Smooth muscle cell (in vitro differentiated cells): ENCODE data around the gene LSM2. TPM values are rescaled to one million over a fixed set of nuclear protein-coding genes. Genes with fewer than 3 reads are reported as not detected.
A peak's percentile ranks its signal among the peaks of the same experiment; 100 is the strongest.
"Not testable (repeated sequence)": the region's sequence is repeated elsewhere in the genome, so short reads cannot be mapped to it uniquely, and the experiment has no call there.

Experiments used
- DNase-seq: peaks from one replicate; lab custom pipeline; 2025; ENCODE audit not compliant: unreplicated experiment; lab: John Stamatoyannopoulos, UW
- H2AFZ ChIP-seq: fragments of 200-600 bp; sonication (generic); 2 replicates; pipeline ENCODE4 v1.6.0; 2016; ENCODE audit warnings: antibody characterized with exemption, low read depth, mild to moderate bottlenecking
- H3F3A ChIP-seq: fragments of 200-600 bp; sonication (generic); 2 replicates; pipeline ENCODE4 v1.6.0; 2017; ENCODE audit warnings: antibody characterized with exemption, low read depth
- H3K27ac ChIP-seq: fragments of 200-600 bp; sonication (generic); 2 replicates; pipeline ENCODE4 v1.5.1; 2016; ENCODE audit warnings: low read depth, mild to moderate bottlenecking
- H3K27me3 ChIP-seq: fragments of 200-600 bp; sonication (generic); 2 replicates; pipeline ENCODE4 v1.6.1; 2016; ENCODE audit warnings: low read depth, mild to moderate bottlenecking
- H3K36me3 ChIP-seq: fragments of 200-600 bp; sonication (generic); 2 replicates; pipeline ENCODE4 v1.5.1; 2016; ENCODE audit warnings: low read depth
- H3K4me1 ChIP-seq: fragments of 200-600 bp; sonication (generic); 2 replicates; pipeline ENCODE4 v1.5.1; 2016; ENCODE audit warnings: low read depth
- H3K4me2 ChIP-seq: fragments of 200-600 bp; sonication (generic); 2 replicates; pipeline ENCODE4 v1.6.0; 2016; ENCODE audit warnings: mild to moderate bottlenecking
- H3K4me3 ChIP-seq: fragments of 200-600 bp; sonication (generic); 2 replicates; pipeline ENCODE4 v1.5.1; 2016; ENCODE audit warnings: mild to moderate bottlenecking
- H3K79me2 ChIP-seq: fragments of 200-600 bp; sonication (generic); 2 replicates; pipeline ENCODE4 v1.6.0; 2016; ENCODE audit warnings: low read depth, mild to moderate bottlenecking
- H3K9ac ChIP-seq: fragments of 200-600 bp; sonication (generic); 2 replicates; pipeline ENCODE4 v1.6.0; 2016; ENCODE audit warnings: low read depth
- H3K9me3 ChIP-seq: fragments of 200-600 bp; sonication (generic); replicated peaks from 2 replicates; pipeline ENCODE4 v1.5.1; 2016; ENCODE audit warnings: low read depth
- H4K20me1 ChIP-seq: fragments of 200-600 bp; sonication (generic); 2 replicates; pipeline ENCODE4 v1.6.0; 2016; ENCODE audit warnings: low read depth
- CTCF ChIP-seq: fragments of 200-600 bp; sonication (generic); IDR thresholded peaks from 2 replicates; pipeline ENCODE4 v1.5.1; 2017; ENCODE audit warnings: borderline replicate concordance, mild to moderate bottlenecking, antibody characterized with exemption; ENCODE audit not compliant: insufficient read depth, poor library complexity, severe bottlenecking
- WGBS: methylation state at CpG from one replicate; pipeline ENCODE4 v1.1.7; 2016; ENCODE audit warnings: low lambda C conversion rate; 5-methylcytosine and 5-hydroxymethylcytosine counted together
- polyA plus RNA-seq: library from polyadenylated mRNA; unstranded; fragments of >200 nt; fragmentation: Nextera tagmentation; extraction: Ambion mirVana; gene quantifications from 2 replicates; pipeline ENCODE4 v1.2.1, GENCODE V29; 2016
- total RNA-seq: library from RNA; depleted of rRNA; stranded (reverse); fragments of >200 nt; gene quantifications from 2 replicates; pipeline ENCODE4 v1.2.3, GENCODE V29; 2014

LSM2 gene
- total and polyA plus RNA-seq, 2 experiments from 2014 or later: 81.6 to 91.2 TPM

DNA sequence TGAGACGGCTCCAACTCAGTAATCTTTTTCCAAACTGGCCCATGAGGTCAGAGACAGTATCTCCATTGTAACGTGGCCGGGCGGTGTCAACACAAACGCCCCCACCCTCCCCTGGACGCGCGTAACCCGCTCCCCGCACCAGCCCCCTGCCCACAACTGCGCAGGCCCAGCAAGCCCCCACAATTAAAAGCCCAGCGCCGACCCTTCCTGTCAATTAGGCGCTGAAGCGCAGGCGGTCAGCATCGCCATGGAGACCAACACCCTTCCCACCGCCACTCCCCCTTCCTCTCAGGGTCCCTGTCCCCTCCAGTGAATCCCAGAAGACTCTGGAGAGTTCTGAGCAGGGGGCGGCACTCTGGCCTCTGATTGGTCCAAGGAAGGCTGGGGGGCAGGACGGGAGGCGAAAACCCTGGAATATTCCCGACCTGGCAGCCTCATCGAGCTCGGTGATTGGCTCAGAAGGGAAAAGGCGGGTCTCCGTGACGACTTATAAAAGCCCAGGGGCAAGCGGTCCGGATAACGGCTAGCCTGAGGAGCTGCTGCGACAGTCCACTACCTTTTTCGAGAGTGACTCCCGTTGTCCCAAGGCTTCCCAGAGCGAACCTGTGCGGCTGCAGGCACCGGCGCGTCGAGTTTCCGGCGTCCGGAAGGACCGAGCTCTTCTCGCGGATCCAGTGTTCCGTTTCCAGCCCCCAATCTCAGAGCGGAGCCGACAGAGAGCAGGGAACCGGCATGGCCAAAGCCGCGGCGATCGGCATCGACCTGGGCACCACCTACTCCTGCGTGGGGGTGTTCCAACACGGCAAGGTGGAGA lies 8.5 kb upstream of the LSM2 start, which contains the start of the genes HSPA1A and HSPA1L:
TSS of gene HSPA1A (plus strand) at position 519 of the 814 bp plus-strand sequence. CDS start at position 733, 214 bp downstream.
TSS of gene HSPA1L (minus strand) at position 259 of the 814 bp plus-strand sequence. CDS start 3,311 bp downstream, outside the sequence.
- peaks cover 22% of the 10 kb centered on the region for H3F3A ChIP-seq
- no peaks in the 10 kb centered on the region for H3K27me3 ChIP-seq
- peak; percentile 92 for DNase-seq
- H3K9me3 ChIP-seq: no peaks in the 10 kb centered on the region
- H3K4me2 ChIP-seq: peak within 1 kb of the TSS; percentile 92
- H2AFZ ChIP-seq: peak within 1 kb of the TSS; percentile 69
- peak within 1 kb of the TSS; percentile 95 for H3K27ac ChIP-seq
- no peak for TF ChIP-seq CTCF
- H3K9ac ChIP-seq: peak within 1 kb of the TSS; percentile 88
- H3K4me3 ChIP-seq: peak within 1 kb of the TSS; percentile 69
- H4K20me1 ChIP-seq: peaks cover 4% of the 10 kb centered on the region
- peaks cover 20% of the 10 kb centered on the region for H3K4me1 ChIP-seq
- H3K36me3 ChIP-seq: no peaks in the 10 kb centered on the region
- H3K79me2 ChIP-seq: peaks cover 14% of the 10 kb centered on the region
- under 1% methylated on average over 53 of the region's 56 CpGs for WGBS

DNA sequence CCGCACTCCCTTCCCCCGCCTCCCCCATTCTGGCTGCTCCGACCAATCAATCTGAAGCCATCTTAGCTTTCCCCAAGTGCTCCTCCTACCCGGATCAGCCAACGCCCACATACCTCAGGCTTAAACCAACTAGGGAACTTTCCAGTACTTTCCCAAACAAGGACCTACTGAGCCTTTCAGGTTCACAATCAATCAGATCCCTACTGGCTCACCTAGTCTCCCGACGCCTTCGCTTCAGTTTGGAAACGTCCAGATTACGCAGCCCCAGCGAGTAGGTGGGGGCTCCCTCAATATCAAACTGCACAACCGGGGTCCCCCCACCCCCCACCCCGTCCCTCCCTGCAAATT lies 7.9 kb upstream of the LSM2 start:
- no peaks in the 10 kb centered on the region for H3K27me3 ChIP-seq
- H3K4me1 ChIP-seq: peaks cover 20% of the 10 kb centered on the region
- H3K4me2 ChIP-seq: peak overlapping the region; percentile 92
- WGBS: 3% methylated on average over 12 of the region's 13 CpGs
- peaks cover 4% of the 10 kb centered on the region for H4K20me1 ChIP-seq
- H2AFZ ChIP-seq: peak overlapping the region; percentile 44
- H3K9ac ChIP-seq: peak overlapping the region; percentile 88
- H3K4me3 ChIP-seq: peak overlapping the region; percentile 69
- H3K9me3 ChIP-seq: no peaks in the 10 kb centered on the region
- H3K27ac ChIP-seq: peak overlapping the region; percentile 95
- peaks cover 14% of the 10 kb centered on the region for H3K79me2 ChIP-seq
- TF ChIP-seq CTCF: no peak
- DNase-seq: peak; percentile 88
- no peaks in the 10 kb centered on the region for H3K36me3 ChIP-seq
- H3F3A ChIP-seq: peaks cover 16% of the 10 kb centered on the region

DNA sequence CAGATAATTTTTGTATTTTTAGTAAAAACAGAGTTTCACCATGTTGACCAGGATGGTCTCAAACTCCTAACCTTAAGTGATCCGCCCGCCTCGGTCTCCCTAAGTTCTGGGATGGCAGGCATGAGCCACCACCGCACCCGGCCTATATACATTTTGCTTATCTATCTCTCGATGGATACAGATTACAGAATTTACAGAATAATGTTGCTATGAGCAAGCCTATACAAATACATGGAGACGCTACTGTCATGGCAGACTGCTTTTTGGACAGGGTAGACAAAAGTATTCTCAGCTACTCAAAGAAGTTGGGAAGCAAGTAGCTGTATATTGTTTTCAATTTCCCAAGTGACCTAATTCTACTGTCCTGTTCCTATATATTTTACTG lies 6.7 kb upstream of the LSM2 start:
- Histone ChIP-seq H3K27ac (peak overlapping the region; percentile 95), H3K9me3 (no peaks in the 10 kb centered on the region), H3K79me2 (peaks cover 10% of the 10 kb centered on the region), H3K4me1 (peaks cover 20% of the 10 kb centered on the region), H3F3A (peaks cover 16% of the 10 kb centered on the region), H3K4me3 (peak overlapping the region; percentile 69), H4K20me1 (peaks cover 4% of the 10 kb centered on the region), H2AFZ (peak overlapping the region; percentile 69), H3K36me3 (no peaks in the 10 kb centered on the region), H3K27me3 (no peaks in the 10 kb centered on the region), H3K4me2 (peak overlapping the region; percentile 92), H3K9ac (peak overlapping the region; percentile 7)
- no peak for TF ChIP-seq CTCF
- DNase-seq: no peak
- WGBS: 94% methylated on average over 7 of the region's 7 CpGs

- Histone ChIP-seq H4K20me1 (no peaks in the 10 kb centered on the region), H3K4me3 (no peak overlapping the region), H3K27ac (no peak overlapping the region), H3K36me3 (no peaks in the 10 kb centered on the region), H3K9me3 (no peaks in the 10 kb centered on the region), H3K4me1 (peaks cover 15% of the 10 kb centered on the region), H2AFZ (no peak overlapping the region), H3K9ac (no peak overlapping the region), H3K79me2 (no peaks in the 10 kb centered on the region), H3K27me3 (no peaks in the 10 kb centered on the region), H3K4me2 (no peak overlapping the region), H3F3A (peaks cover 24% of the 10 kb centered on the region)
- no peak for TF ChIP-seq CTCF
- DNase-seq: no peak
- WGBS: 97% methylated on average over 12 of the region's 12 CpGs
These were observed 4.9 kb upstream of the LSM2 start for GRCh38 chr6:31811645-31812044.

DNA sequence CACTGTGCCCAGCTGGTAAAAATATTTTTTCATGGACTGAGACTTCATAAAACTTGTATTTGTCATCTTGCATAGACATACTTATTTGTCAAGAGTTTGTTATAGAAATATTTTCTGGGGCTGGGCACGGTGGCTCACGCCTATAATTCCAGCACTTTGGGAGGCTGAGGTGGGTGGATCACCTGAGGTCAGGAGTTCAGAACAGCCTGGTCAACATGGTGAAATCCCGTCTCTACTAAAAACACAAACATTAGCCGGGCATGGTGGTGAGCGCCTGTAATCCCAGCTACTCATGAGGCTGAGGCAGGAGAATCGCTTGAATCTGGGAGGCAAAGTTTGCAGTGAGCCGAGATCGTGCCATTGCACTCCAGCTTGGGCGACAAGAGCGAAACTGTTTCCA lies 1.8 kb upstream of the LSM2 start:
- H3K27me3 ChIP-seq, DNase-seq, H2AFZ ChIP-seq, H4K20me1 ChIP-seq, H3K4me2 ChIP-seq, H3K9me3 ChIP-seq, H3K4me1 ChIP-seq, H3K9ac ChIP-seq, H3K27ac ChIP-seq, H3K36me3 ChIP-seq, H3K4me3 ChIP-seq: not testable (repeated sequence)
- 98% methylated on average over 10 of the region's 10 CpGs for WGBS
- Histone ChIP-seq H3F3A (peaks cover 18% of the 10 kb centered on the region), H3K79me2 (peaks cover 23% of the 10 kb centered on the region)
